ENCODE results near the gene CCDC138. TPM values are rescaled to one million over a fixed set of nuclear protein-coding genes. Genes with fewer than 3 reads are reported as not detected.

CCDC138 gene
- polyA plus RNA-seq, 1 experiment = 2.8 TPM

GRCh38 chr2:108896741-108897140, 110.2 kb downstream of the CCDC138 start:
- ChIA-PET CTCF (no interaction called here), POLR2A (no interaction called here)
- no peak overlapping the region for H3K27ac ChIP-seq (ENCODE audit: low read depth, low read length)
- no peak for DNase-seq (ENCODE audit: low read depth, low spot score)
- H3K27me3 ChIP-seq (ENCODE audit: control insufficient read depth, insufficient read depth, low read length) = peaks cover 4% of the 10 kb centered on the region
- H3K4me3 ChIP-seq (ENCODE audit: low read depth, low read length) = no peak overlapping the region
- TF ChIP-seq, protein P1, sequence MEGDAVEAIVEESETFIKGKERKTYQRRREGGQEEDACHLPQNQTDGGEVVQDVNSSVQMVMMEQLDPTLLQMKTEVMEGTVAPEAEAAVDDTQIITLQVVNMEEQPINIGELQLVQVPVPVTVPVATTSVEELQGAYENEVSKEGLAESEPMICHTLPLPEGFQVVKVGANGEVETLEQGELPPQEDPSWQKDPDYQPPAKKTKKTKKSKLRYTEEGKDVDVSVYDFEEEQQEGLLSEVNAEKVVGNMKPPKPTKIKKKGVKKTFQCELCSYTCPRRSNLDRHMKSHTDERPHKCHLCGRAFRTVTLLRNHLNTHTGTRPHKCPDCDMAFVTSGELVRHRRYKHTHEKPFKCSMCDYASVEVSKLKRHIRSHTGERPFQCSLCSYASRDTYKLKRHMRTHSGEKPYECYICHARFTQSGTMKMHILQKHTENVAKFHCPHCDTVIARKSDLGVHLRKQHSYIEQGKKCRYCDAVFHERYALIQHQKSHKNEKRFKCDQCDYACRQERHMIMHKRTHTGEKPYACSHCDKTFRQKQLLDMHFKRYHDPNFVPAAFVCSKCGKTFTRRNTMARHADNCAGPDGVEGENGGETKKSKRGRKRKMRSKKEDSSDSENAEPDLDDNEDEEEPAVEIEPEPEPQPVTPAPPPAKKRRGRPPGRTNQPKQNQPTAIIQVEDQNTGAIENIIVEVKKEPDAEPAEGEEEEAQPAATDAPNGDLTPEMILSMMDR (IDR thresholded peaks at IDR 0.05; ENCODE audit: low read depth, low read length) = no peak
- no peaks in the 10 kb centered on the region for H3K9me3 ChIP-seq (ENCODE audit: control insufficient read depth, insufficient read depth, low read length)

DNA sequence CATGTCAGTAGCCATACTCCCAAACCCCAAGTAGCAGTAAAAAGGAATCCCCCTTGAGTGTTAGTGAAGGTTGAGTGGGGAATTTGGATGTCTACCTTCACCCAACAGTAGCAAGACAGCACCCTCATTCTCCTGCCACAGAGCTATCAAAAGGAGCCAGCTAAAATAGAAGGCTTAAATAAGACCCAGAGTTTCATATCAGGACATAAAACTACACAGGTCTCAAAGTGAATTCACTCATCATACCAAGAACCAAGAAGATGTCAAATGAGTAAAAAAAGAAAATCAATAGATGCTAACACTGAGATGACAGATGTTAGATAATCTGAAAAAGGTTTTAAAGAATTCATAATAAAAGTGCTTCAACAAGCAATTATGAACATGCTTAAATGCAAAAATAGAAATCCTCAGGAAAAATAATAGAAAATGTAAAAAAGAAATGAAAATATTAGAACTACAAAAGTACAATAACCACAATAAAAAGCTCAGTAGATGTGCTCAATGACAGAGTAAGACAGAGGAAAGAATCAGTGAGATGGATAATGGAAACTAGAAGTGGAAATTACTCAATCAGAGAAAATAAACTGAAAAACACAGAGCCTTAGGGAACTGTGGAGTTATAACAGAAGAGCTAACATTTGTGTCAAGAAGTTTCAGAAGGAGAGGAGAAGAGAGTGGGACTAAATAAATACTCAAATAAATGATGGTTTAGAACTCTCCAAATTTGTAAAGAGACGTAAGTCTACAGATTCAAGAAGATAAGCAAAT, 111.9 kb downstream of the CCDC138 start:
- DNase-seq (ENCODE audit: low read depth, low spot score) = no peak
- ChIA-PET CTCF (no interaction called here), POLR2A (no interaction called here)
- Histone ChIP-seq H3K9me3 (ENCODE audit: control insufficient read depth, insufficient read depth, low read length) (no peaks in the 10 kb centered on the region), H3K27ac (ENCODE audit: low read depth, low read length) (no peak overlapping the region), H3K27me3 (ENCODE audit: control insufficient read depth, insufficient read depth, low read length) (peaks cover 4% of the 10 kb centered on the region), H3K4me3 (ENCODE audit: low read depth, low read length) (no peak overlapping the region)
- TF ChIP-seq, protein P1 (IDR thresholded peaks at IDR 0.05; ENCODE audit: low read depth, low read length) = no peak

- ChIA-PET CTCF (no interaction called here), POLR2A (no interaction called here)
- H3K4me3 ChIP-seq (ENCODE audit: low read depth, low read length) = no peak overlapping the region
- no peak for DNase-seq (ENCODE audit: low read depth, low spot score)
- TF ChIP-seq, protein P1 (IDR thresholded peaks at IDR 0.05; ENCODE audit: low read depth, low read length) = no peak
- H3K27ac ChIP-seq (ENCODE audit: low read depth, low read length) = no peak overlapping the region
- H3K27me3 ChIP-seq (ENCODE audit: control insufficient read depth, insufficient read depth, low read length) = peaks cover 19% of the 10 kb centered on the region
- no peaks in the 10 kb centered on the region for H3K9me3 ChIP-seq (ENCODE audit: control insufficient read depth, insufficient read depth, low read length)
Observed at GRCh38 chr2:108904680-108905079, 118.1 kb downstream of the CCDC138 start.

GRCh38 chr2:108905176-108905575, 118.6 kb downstream of the CCDC138 start:
- H3K27me3 ChIP-seq (ENCODE audit: control insufficient read depth, insufficient read depth, low read length) = peaks cover 19% of the 10 kb centered on the region
- no peaks in the 10 kb centered on the region for H3K9me3 ChIP-seq (ENCODE audit: control insufficient read depth, insufficient read depth, low read length)
- H3K4me3 ChIP-seq (ENCODE audit: low read depth, low read length) = no peak overlapping the region
- H3K27ac ChIP-seq (ENCODE audit: low read depth, low read length) = no peak overlapping the region
- ChIA-PET CTCF (no interaction called here), POLR2A (no interaction called here)
- DNase-seq (ENCODE audit: low read depth, low spot score) = no peak
- TF ChIP-seq, protein P1 (IDR thresholded peaks at IDR 0.05; ENCODE audit: low read depth, low read length) = no peak

DNA sequence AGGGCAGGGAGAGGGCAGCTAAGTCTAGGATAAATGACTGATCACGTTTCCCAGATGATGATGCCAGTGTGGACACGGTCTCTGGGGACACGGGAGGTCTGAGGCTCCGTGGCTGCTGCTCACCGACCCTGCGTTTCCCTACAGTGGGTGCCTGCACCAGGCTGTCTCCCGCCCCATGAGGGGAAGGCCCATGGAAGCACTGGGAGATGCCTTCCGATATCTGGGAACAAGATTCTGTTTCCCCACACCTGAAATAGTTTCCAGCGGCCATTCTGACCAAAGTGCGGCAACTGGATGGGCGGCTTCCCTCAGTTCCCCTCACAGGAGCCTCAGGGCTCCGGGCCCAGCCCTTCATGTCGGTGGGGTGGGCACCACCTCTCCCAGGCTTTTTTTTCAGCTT, 119.3 kb downstream of the CCDC138 start:
- CTCF ChIA-PET = no interaction called here
- Histone ChIP-seq H3K27me3 (ENCODE audit: control insufficient read depth, insufficient read depth, low read length) (peaks cover 21% of the 10 kb centered on the region), H3K4me3 (ENCODE audit: low read depth, low read length) (no peak overlapping the region), H3K27ac (ENCODE audit: low read depth, low read length) (no peak overlapping the region), H3K9me3 (ENCODE audit: control insufficient read depth, insufficient read depth, low read length) (no peaks in the 10 kb centered on the region)
- no peak for DNase-seq (ENCODE audit: low read depth, low spot score)
- TF ChIP-seq, protein P1 (IDR thresholded peaks at IDR 0.05; ENCODE audit: low read depth, low read length) = no peak
- POLR2A ChIA-PET = no interaction called here
